ENCODE measurements around the gene NAGA.
"Not testable (repeated sequence)": the region's sequence is repeated elsewhere in the genome, so short reads cannot be mapped to it uniquely, and the experiment has no call there.

Gene NAGA

GRCh38 chr22:42074846-42075676 lies 4.4 kb upstream of the NAGA start:
- no peak for DNase-seq

- no peak for DNase-seq
Observed at GRCh38 chr22:42074132-42074811, 3.7 kb upstream of the NAGA start, which contains the start of gene PHETA2. Gene PHETA2 (plus strand): TSS chr22:42074248. CDS start chr22:42077294, 3,046 bp downstream.

GRCh38 chr22:42073621-42074041 lies 3.0 kb upstream of the NAGA start:
- no peak for DNase-seq

- no peak for DNase-seq
Observed at GRCh38 chr22:42072606-42073330, 2.2 kb upstream of the NAGA start.

GRCh38 chr22:42071508-42071907 lies 896 bp upstream of the NAGA start:
- DNase-seq, result not testable (repeated sequence)

- no peak for DNase-seq
Observed at GRCh38 chr22:42069801-42070516, 653 bp downstream of the NAGA start.

GRCh38 chr22:42068291-42068690 lies 2.3 kb downstream of the NAGA start:
- no peak for DNase-seq

- DNase-seq, result no peak
Observed at GRCh38 chr22:42067671-42068251, 2.9 kb downstream of the NAGA start.

- no peak for DNase-seq
Observed at GRCh38 chr22:42066937-42067336, 3.7 kb downstream of the NAGA start.

- DNase-seq, result no peak
Observed at GRCh38 chr22:42066126-42066761, 4.4 kb downstream of the NAGA start.

GRCh38 chr22:42065438-42066125 lies 5.0 kb downstream of the NAGA start:
- DNase-seq, result no peak

GRCh38 chr22:42064629-42065028 lies 6.0 kb downstream of the NAGA start:
- DNase-seq, result no peak

- DNase-seq, result no peak
Observed at GRCh38 chr22:42062506-42063170, 8.0 kb downstream of the NAGA start.

GRCh38 chr22:42061041-42061440 lies 9.6 kb downstream of the NAGA start:
- no peak for DNase-seq

- DNase-seq, result no peak
Observed at GRCh38 chr22:42060489-42060888, 10.1 kb downstream of the NAGA start.

GRCh38 chr22:42056757-42057511 lies 13.7 kb downstream of the NAGA start:
- no peak for DNase-seq

- no peak for DNase-seq
Observed at GRCh38 chr22:42052765-42053164, 17.8 kb downstream of the NAGA start.

GRCh38 chr22:42050641-42051180 lies 19.9 kb downstream of the NAGA start:
- no peak for DNase-seq

- DNase-seq, result no peak
Observed at GRCh38 chr22:42041784-42042183, 28.8 kb downstream of the NAGA start.

- no peak for DNase-seq
Observed at GRCh38 chr22:42039271-42039670, 31.3 kb downstream of the NAGA start.

Data from NCI-H226 (cell line).